K562 (cell line): ENCODE measurements around the gene RGS19. TPM values are rescaled to one million over a fixed set of nuclear protein-coding genes. Genes with fewer than 3 reads are reported as not detected.

ENCODE experiments used
- ATAC-seq: fragments of 200-7000 bp; cut with Tn5 transposase; 3 replicates; pipeline ENCODE4 v1.9.1; 2020; ENCODE audit warnings: moderate library complexity
- BruUV-seq: library from RNA; stranded (reverse); fragments of 400-500 nt; replicated peaks from 2 replicates; lab custom pipeline; 2021; lab: Mats Ljungman, UMichigan
- CTCF ChIA-PET: fragments of 300-600 bp; formaldehyde crosslinking; extraction: SDS; loops from one replicate; lab custom pipeline; 2021; ENCODE audit warnings: low intra/inter-chr PET ratio; lab: Yijun Ruan, JAX
- POLR2A ChIA-PET: fragments of 300-600, 350-650 bp; sonication (Branson Sonifier 250); formaldehyde crosslinking; extraction: SDS; loops from one replicate; lab custom pipeline; 2021; ENCODE audit warnings: antibody characterized with exemption, inconsistent platforms; lab: Yijun Ruan, JAX
- DNase-seq, 4 experiments: peaks; one replicate each; pipeline versions ENCODE4 v3.0.0 to v3.0.0-alpha.2; 2011 to 2018; ENCODE audit warnings: low spot score in 3 of 4, mixed read lengths in 3 of 4; ENCODE audit errors: extremely low read depth in 1 of 4
- FAIRE-seq: peaks from 2 replicates; lab custom pipeline; 2011; peaks lifted over from hg19 to GRCh38; lab: Jason Lieb, UNC
- H2AFZ ChIP-seq: 2 replicates; pipeline ENCODE4 v1.6.0; 2011; ENCODE audit warnings: low read depth, low read length, control low read depth, inconsistent platforms
- H3K27ac ChIP-seq: fragments of 200-600 bp; 3 replicates; pipeline ENCODE4 v1.8.0; 2011; ENCODE audit warnings: low read depth, mild to moderate bottlenecking, control low read depth, inconsistent platforms, low read length, moderate library complexity, mixed read lengths; ENCODE audit errors: extremely low read depth
- H3K27me3 ChIP-seq, 2 experiments: fragments of 300-600 bp in 1 of 2; 2 replicates in 1 of 2; 3 replicates in 1 of 2; pipeline versions ENCODE4 v1.6.0 to v1.8.0; 2011; ENCODE audit warnings: inconsistent platforms in 2 of 2, low read length in 2 of 2, mild to moderate bottlenecking in 1 of 2, mixed read lengths in 1 of 2, moderate library complexity in 1 of 2; ENCODE audit not compliant: control insufficient read depth in 2 of 2, insufficient read depth in 2 of 2
- H3K36me3 ChIP-seq: fragments of 300-600 bp; 3 replicates; pipeline ENCODE4 v1.8.0; 2011; ENCODE audit warnings: mild to moderate bottlenecking, low read length, inconsistent platforms; ENCODE audit not compliant: control insufficient read depth, insufficient read depth
- H3K4me1 ChIP-seq, 2 experiments: fragments of 200-600 bp in 1 of 2; replicated peaks in 1 of 2; 2 replicates in 1 of 2; 3 replicates in 1 of 2; pipeline versions ENCODE4 v1.5.1 to v1.8.0; 2011; ENCODE audit warnings: inconsistent platforms in 2 of 2, low read length in 2 of 2, mild to moderate bottlenecking in 1 of 2, mixed read lengths in 1 of 2, moderate library complexity in 1 of 2; ENCODE audit not compliant: control insufficient read depth in 2 of 2, insufficient read depth in 2 of 2
- H3K4me2 ChIP-seq: 2 replicates; pipeline ENCODE4 v1.6.1; 2011; ENCODE audit warnings: low read length, control low read depth, inconsistent platforms, mixed read lengths; ENCODE audit not compliant: insufficient read depth
- H3K4me3 ChIP-seq: fragments of 200-600 bp; sonication (generic), shearing (Covaris generic); 2 replicates; pipeline ENCODE4 v1.5.1; 2016; ENCODE audit warnings: control low read depth, inconsistent platforms
- H3K79me2 ChIP-seq: fragments of 200-600 bp; 3 replicates; pipeline ENCODE4 v1.8.0; 2011; ENCODE audit warnings: low read length, inconsistent platforms; ENCODE audit not compliant: control insufficient read depth, insufficient read depth
- H3K9ac ChIP-seq, 2 experiments: 2 replicates each; pipeline versions ENCODE4 v1.6.0 to v1.6.1; 2011; ENCODE audit warnings: low read depth in 2 of 2, low read length in 2 of 2, control low read depth in 1 of 2, inconsistent platforms in 1 of 2, mild to moderate bottlenecking in 1 of 2, mixed read lengths in 1 of 2; ENCODE audit not compliant: insufficient read depth in 1 of 2
- H3K9me1 ChIP-seq: one replicate; pipeline ENCODE4 v1.6.0; 2011; ENCODE audit warnings: inconsistent platforms, mild to moderate bottlenecking, low read length, moderate library complexity; ENCODE audit not compliant: control insufficient read depth, insufficient read depth
- H3K9me3 ChIP-seq: replicated peaks from 2 replicates; pipeline ENCODE4 v1.5.1; 2011; ENCODE audit warnings: low read depth, low read length, inconsistent platforms; ENCODE audit not compliant: control insufficient read depth, insufficient read depth
- H4K20me1 ChIP-seq: replicated peaks from 2 replicates; pipeline ENCODE4 v1.6.1; 2011; ENCODE audit warnings: low read length, inconsistent platforms, mixed read lengths; ENCODE audit not compliant: control insufficient read depth, insufficient read depth
- AFF4 ChIP-seq: sonication (generic); formaldehyde crosslinking; IDR thresholded peaks from 2 replicates; pipeline ENCODE4 v1.8.0; 2023; ENCODE audit warnings: mild to moderate bottlenecking, missing genetic modification reagents
- BCL6 ChIP-seq: fragments of 250-450 bp; sonication (Bioruptor Pico); IDR thresholded peaks from 2 replicates; pipeline ENCODE4 v1.4.0; 2020
- BRF2 ChIP-seq: IDR thresholded peaks from 3 replicates; pipeline ENCODE4 v1.6.1; 2011; ENCODE audit warnings: borderline replicate concordance, mild to moderate bottlenecking; ENCODE audit not compliant: insufficient read length, insufficient read depth
- CBX3 ChIP-seq, 2 experiments: IDR thresholded peaks; 1 replicate in 1 of 2; 2 replicates in 1 of 2; pipeline ENCODE4 v1.6.1; 2012; ENCODE audit warnings: inconsistent platforms in 2 of 2, low read length in 2 of 2, borderline replicate concordance in 1 of 2, control low read depth in 1 of 2
- FOXM1 ChIP-seq, 2 experiments: fragments of 450-650 bp in 1 of 2; sonication (generic) in 1 of 2; formaldehyde crosslinking in 1 of 2; IDR thresholded peaks; 2 replicates each; pipeline versions ENCODE4 v1.6.1 to v1.9.0; 2017 to 2022; ENCODE audit warnings: low read depth in 2 of 2, mild to moderate bottlenecking in 2 of 2, missing genetic modification reagents in 1 of 2, moderate library complexity in 1 of 2
- FUS ChIP-seq: fragments of 200-400 bp; formaldehyde crosslinking; optimal IDR thresholded peaks from 2 replicates; pipeline ENCODE3; 2017; ENCODE audit warnings: low read depth, low read length
- GATAD2B ChIP-seq: fragments of 450-650 bp; IDR thresholded peaks from 2 replicates; pipeline ENCODE4 v1.6.1; 2017; ENCODE audit warnings: mild to moderate bottlenecking, borderline replicate concordance
- MAFK ChIP-seq: IDR thresholded peaks from 2 replicates; pipeline ENCODE4 v1.6.1; 2011; ENCODE audit warnings: low read length, improper control_type of control experiment
- NFE2L1 ChIP-seq: fragments of 450-650 bp; IDR thresholded peaks from 2 replicates; pipeline ENCODE4 v1.6.1; 2016; ENCODE audit warnings: missing genetic modification characterization, low read depth, mild to moderate bottlenecking, missing compliant biosample characterization, moderate library complexity, borderline replicate concordance
- NFIC ChIP-seq: fragments of 450-650 bp; IDR thresholded peaks from 2 replicates; pipeline ENCODE4 v1.6.1; 2017; ENCODE audit warnings: mild to moderate bottlenecking, inconsistent platforms
- POLR2AphosphoS2 ChIP-seq: IDR thresholded peaks from 2 replicates; pipeline ENCODE4 v1.6.1; 2012; ENCODE audit warnings: low read length, improper control_type of control experiment
- RFX1 ChIP-seq: fragments of 450-650 bp; IDR thresholded peaks from 2 replicates; pipeline ENCODE4 v1.6.1; 2016; ENCODE audit warnings: mild to moderate bottlenecking, moderate library complexity
- SAP30 ChIP-seq: fragments of 200-600 bp; sonication (generic); IDR thresholded peaks from 2 replicates; pipeline ENCODE4 v1.6.1; 2012; ENCODE audit warnings: borderline replicate concordance, low read depth, mild to moderate bottlenecking, moderate library complexity, low read length, control low read depth, inconsistent platforms; ENCODE audit not compliant: insufficient read depth, poor library complexity, severe bottlenecking
- TBP ChIP-seq: optimal IDR thresholded peaks from 2 replicates; pipeline ENCODE3; 2011; ENCODE audit warnings: low read depth, low read length, improper control_type of control experiment
- TCF3 ChIP-seq: sonication (generic); formaldehyde crosslinking; IDR thresholded peaks from 2 replicates; pipeline ENCODE4 v1.4.0; 2020; ENCODE audit warnings: mild to moderate bottlenecking, missing genetic modification reagents
- ZBTB12 ChIP-seq: fragments of 250-450 bp; sonication (Bioruptor Pico); IDR thresholded peaks from 2 replicates; pipeline ENCODE4 v1.4.0; 2020
- ZKSCAN3 ChIP-seq: fragments of 250-450 bp; sonication (Bioruptor Pico); IDR thresholded peaks from 2 replicates; pipeline ENCODE4 v1.4.0; 2020
- ZNF12 ChIP-seq: sonication (generic); formaldehyde crosslinking; IDR thresholded peaks from 2 replicates; pipeline ENCODE4 v1.4.0; 2020; ENCODE audit warnings: mild to moderate bottlenecking, missing genetic modification reagents
- WGBS: fragments of 100-300 bp; shearing (Covaris generic); methylation state at CpG from one replicate; pipeline ENCODE4 v1.1.6; 2016; ENCODE audit warnings: low coverage, mixed read lengths; ENCODE audit not compliant: insufficient coverage; ENCODE audit errors: missing lambda C conversion rate; 5-methylcytosine and 5-hydroxymethylcytosine counted together
- in situ Hi-C: fragments of 300-500 bp; cut with MboI; formaldehyde crosslinking; loops from 4 replicates; pipeline ENCODE4 v1.15.0; 2018; ENCODE audit warnings: inconsistent platforms, mixed read lengths
- intact Hi-C: fragments of 100-400 bp; cut with micrococcal nuclease; formaldehyde crosslinking; loops from 2 replicates; pipeline ENCODE4 v1.14.2; 2022
- polyA plus RNA-seq, 8 experiments: library from polyadenylated mRNA; depleted of rRNA in 4 of 8; stranded (reverse) in 5 of 8; unstranded in 3 of 8; fragments of >200 nt; fragmentation: Nextera tagmentation in 2 of 8; fragmentation: Illumina TruSeq in 1 of 8; extraction: Ambion mirVana in 2 of 8; extraction: Trizol in 1 of 8; gene quantifications; 2 replicates each; pipeline versions ENCODE4 v1.2.1 to v1.2.3, GENCODE V29; 2011 to 2014; ENCODE audit warnings: inconsistent platforms in 1 of 8, missing spikeins in 1 of 8
- total RNA-seq, 7 experiments: library from RNA; depleted of rRNA in 6 of 7; stranded (reverse); fragments of >200 nt in 6 of 7; fragmentation: Illumina TruSeq in 2 of 7; extraction: Trizol in 2 of 7; gene quantifications; 2 replicates each; pipeline versions ENCODE4 v1.2.1 to v1.2.3, GENCODE V29; 2011 to 2021; ENCODE audit warnings: low replicate concordance in 1 of 7

Gene RGS19
- total and polyA plus RNA-seq, 9 of the 15 experiments (the other 6 are each of a cell fraction or from before 2014, with no cell fraction given), result 0.41 to 23.7 (median 14.6) TPM

DNA sequence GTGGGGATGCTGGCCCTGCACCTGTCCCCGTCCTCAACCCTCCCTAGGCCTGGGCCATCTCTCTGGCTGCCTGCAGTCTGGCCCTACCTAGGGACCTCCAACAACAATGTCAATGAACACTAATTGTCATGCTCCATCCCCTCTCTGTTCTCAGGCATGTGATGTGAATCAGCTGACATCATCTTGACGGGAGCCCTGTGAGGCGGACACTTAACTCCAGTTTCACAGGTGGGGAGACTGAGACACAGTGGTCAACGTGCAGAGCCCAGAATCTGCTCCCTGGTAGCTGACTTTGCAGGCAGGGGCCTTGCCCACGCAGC is 17.1 kb downstream of the RGS19 start:
- WGBS, result 56% methylated on average over 5 of the region's 5 CpGs
- H3K4me3 ChIP-seq, result peak overlapping the region; percentile 97
- no TSS peak for BruUV-seq
- ATAC-seq (no peak), FAIRE-seq (peak; percentile 75), DNase-seq (no peak)
- peaks cover 4% of the 10 kb centered on the region; the same call in 2 of the 3 replicates for H3K79me2 ChIP-seq
- no peaks in the 10 kb centered on the region for H3K36me3 ChIP-seq
- H3K4me1 ChIP-seq, result peaks cover 39 to 65% of the 10 kb centered on the region in 2 experiments
- H4K20me1 ChIP-seq, result no peaks in the 10 kb centered on the region
- ChIA-PET POLR2A (interaction anchor here (0.7 to 1.2 kb wide), 8 partner anchors 8 to 541 kb away, joined by 3 to 6 read pairs (median 3); partner anchors contain the start of genes LIME1, OPRL1 and PPDPF), CTCF (no interaction called here)
- intact Hi-C loops, result no loop called here
- in situ Hi-C loops, result no loop called here
- H3K9ac ChIP-seq, result peak overlapping the region; percentile 72 to 89
- peak overlapping the region; percentile 80 for H3K4me2 ChIP-seq
- H3K27ac ChIP-seq, result peak overlapping the region; percentile 53; the same call in 2 of the 3 replicates
- H3K9me1 ChIP-seq, result peaks cover 3% of the 10 kb centered on the region
- no peaks in the 10 kb centered on the region for H3K27me3 ChIP-seq
- peak overlapping the region; percentile 86 for H2AFZ ChIP-seq
- no peaks in the 10 kb centered on the region for H3K9me3 ChIP-seq
- TF ChIP-seq BRF2 (no peak), ZKSCAN3 (CRISPR knock-in tag) (no peak), SAP30 (no peak), GATAD2B (no peak), BCL6 (no peak), RFX1 (no peak), TBP (no peak), NFIC (no peak), FUS (no peak), ZNF12 (CRISPR knock-in tag) (no peak), CBX3 (IDR thresholded peaks at IDR 0.05; ENCODE audit: borderline replicate concordance in 1 of 2, low read length in 2 of 2) (no peak), ZBTB12 (CRISPR knock-in tag) (no peak), AFF4 (CRISPR knock-in tag) (no peak), TCF3 (CRISPR knock-in tag) (no peak), POLR2AphosphoS2 (no peak), FOXM1 (IDR thresholded peaks at IDR 0.05; ENCODE audit: low read depth) (no peak), FOXM1 (CRISPR knock-in tag; IDR thresholded peaks at IDR 0.05; ENCODE audit: low read depth) (no peak), NFE2L1 (tag) (no peak), MAFK (no peak)
